PC-3 (cell line): ENCODE data around the gene NTS. TPM values are rescaled to one million over a fixed set of nuclear protein-coding genes. Genes with fewer than 3 reads are reported as not detected.

Experiments
- ATAC-seq: fragments of 200-7000 bp; cut with Tn5 transposase; 2 replicates; pipeline ENCODE4 v1.9.1; 2020; ENCODE audit warnings: mild to moderate bottlenecking, moderate library complexity
- Bru-seq: library from RNA; stranded (reverse); fragments of 400-500 nt; gene quantifications from one replicate; lab custom pipeline; 2021; lab: Mats Ljungman, UMichigan
- BruChase-seq, 2 experiments: library from RNA; stranded (reverse); fragments of 400-500 nt; gene quantifications; one replicate each; lab custom pipeline; 2021; lab: Mats Ljungman, UMichigan
- BruUV-seq: library from RNA; stranded (reverse); fragments of 400-500 nt; replicated peaks from 2 replicates; lab custom pipeline; 2021; lab: Mats Ljungman, UMichigan
- CTCF ChIA-PET: fragments of 300-600 bp; sonication (Branson Sonifier 250); formaldehyde crosslinking; loops from one replicate; lab custom pipeline; 2022; ENCODE audit warnings: antibody characterized with exemption; lab: Charles Lee
- POLR2A ChIA-PET: fragments of 300-600 bp; sonication (Branson Sonifier 250); formaldehyde crosslinking; loops from one replicate; lab custom pipeline; 2022; ENCODE audit warnings: antibody characterized with exemption; ENCODE audit not compliant: unreplicated experiment; lab: Charles Lee
- DNase-seq: peaks from one replicate; pipeline ENCODE4 v3.0.0-alpha.2; 2015
- H2AFZ ChIP-seq: fragments of 300-600 bp; sonication (generic); 2 replicates; pipeline ENCODE4 v1.6.0; 2016; ENCODE audit warnings: antibody characterized with exemption, low read length
- H3F3A ChIP-seq: fragments of 300-600 bp; sonication (generic); one replicate; pipeline ENCODE4 v1.6.0; 2017; ENCODE audit warnings: antibody characterized with exemption, low read length, control low read depth, mild to moderate bottlenecking; ENCODE audit not compliant: unreplicated experiment
- H3K27ac ChIP-seq: fragments of 300-600 bp; sonication (generic); 2 replicates; pipeline ENCODE4 v1.5.1; 2016; ENCODE audit warnings: mild to moderate bottlenecking, low read length
- H3K27me3 ChIP-seq: fragments of 300-600 bp; sonication (generic); 2 replicates; pipeline ENCODE4 v1.6.1; 2016; ENCODE audit warnings: low read length, mixed read lengths
- H3K36me3 ChIP-seq: fragments of 300-600 bp; sonication (generic); 2 replicates; pipeline ENCODE4 v1.6.1; 2016; ENCODE audit warnings: low read depth, mixed run types, low read length, mixed read lengths
- H3K4me1 ChIP-seq: fragments of 300-600 bp; sonication (generic); 2 replicates; pipeline ENCODE4 v1.5.1; 2016; ENCODE audit warnings: low read length; ENCODE audit not compliant: insufficient read depth
- H3K4me2 ChIP-seq: fragments of 300-600 bp; sonication (generic); 2 replicates; pipeline ENCODE4 v1.6.0; 2016; ENCODE audit warnings: low read length
- H3K4me3 ChIP-seq: fragments of 300-600 bp; sonication (generic); 2 replicates; pipeline ENCODE4 v1.5.1; 2016; ENCODE audit warnings: mild to moderate bottlenecking, low read length, mixed read lengths
- H3K79me2 ChIP-seq: fragments of 300-600 bp; sonication (generic); 2 replicates; pipeline ENCODE4 v1.6.1; 2017; ENCODE audit warnings: low read length, mixed read lengths
- H3K9ac ChIP-seq: fragments of 300-600 bp; sonication (generic); 2 replicates; pipeline ENCODE4 v1.6.0; 2016; ENCODE audit warnings: mild to moderate bottlenecking, low read length
- H3K9me2 ChIP-seq: fragments of 300-600 bp; sonication (generic); replicated peaks from 2 replicates; pipeline ENCODE4 v1.6.1; 2016; ENCODE audit warnings: mixed run types, low read length, mixed read lengths
- H3K9me3 ChIP-seq: fragments of 300-600 bp; sonication (generic); 2 replicates; pipeline ENCODE4 v1.6.1; 2016; ENCODE audit warnings: low read length, mixed read lengths
- H4K20me1 ChIP-seq: fragments of 300-600 bp; sonication (generic); 2 replicates; pipeline ENCODE4 v1.6.1; 2016; ENCODE audit warnings: low read length, mixed read lengths
- CTCF ChIP-seq: fragments of 300-600 bp; sonication (generic); conservative IDR thresholded peaks from 2 replicates; pipeline ENCODE4 v1.5.1; 2017; ENCODE audit warnings: antibody characterized with exemption, low read depth, mild to moderate bottlenecking, low read length
- EZH2 ChIP-seq: fragments of 300-600 bp; sonication (generic); IDR thresholded peaks from one replicate; pipeline ENCODE4 v1.6.1; 2017; ENCODE audit warnings: antibody characterized with exemption, mild to moderate bottlenecking, low read length; ENCODE audit not compliant: unreplicated experiment
- EZH2phosphoT487 ChIP-seq: fragments of 300-600 bp; sonication (generic); IDR thresholded peaks from 2 replicates; pipeline ENCODE4 v1.6.1; 2018; ENCODE audit warnings: mild to moderate bottlenecking, antibody characterized with exemption, low read length, borderline replicate concordance
- intact Hi-C: fragments of 100-400 bp; cut with micrococcal nuclease; formaldehyde crosslinking; loops from 2 replicates; pipeline ENCODE4 v1.9.0; 2023
- long read RNA-seq: library from polyadenylated mRNA; unstranded; transcript quantifications from one replicate; pipeline ENCODE4 v2.0.0, GENCODE V29; 2021; ENCODE audit not compliant: unreplicated experiment
- total RNA-seq: library from RNA; depleted of rRNA; stranded (reverse); fragments of >200 nt; gene quantifications from 2 replicates; pipeline ENCODE4 v1.2.3, GENCODE V29; 2014; rRNA removed

Gene NTS
- total RNA-seq: not detected in 2 replicates
- Bru-seq, nascent RNA: percentile 16 among the genes with signal in this experiment
- percentile 13 among the genes with signal in this experiment for BruChase-seq, experiment 1, labeled RNA remaining after a 6-hour chase
- BruChase-seq, experiment 2, labeled RNA remaining after a 2-hour chase: percentile 23 among the genes with signal in this experiment
- long read RNA-seq: 0 reads

GRCh38 chr12:85874031-85874461, at the start of gene NTS:
Gene NTS, plus strand, starts transcription at chr12:85874295. Its CDS starts 109 bp downstream, at chr12:85874404.
- peak; percentile 15 for DNase-seq
- TF ChIP-seq CTCF (0 out of 2 replicates have a peak, but pooled peaks have one; percentile 10), EZH2phosphoT487 (no peak)
- H2AFZ ChIP-seq: no peak within 1 kb of the TSS
- no peaks in the 10 kb centered on the region for H3K27me3 ChIP-seq
- no peaks in the 10 kb centered on the region for H4K20me1 ChIP-seq
- no peaks in the 10 kb centered on the region for H3K4me1 ChIP-seq
- no peaks in the 10 kb centered on the region for H3K9me3 ChIP-seq
- no peak within 1 kb of the TSS for H3K4me3 ChIP-seq
- H3K9me2 ChIP-seq: no peaks in the 10 kb centered on the region
- ChIA-PET POLR2A (no interaction called here), CTCF (no interaction called here)
- H3K9ac ChIP-seq: no peak within 1 kb of the TSS
- intact Hi-C loops: loop anchor here (5.0 kb wide), 1 partner anchor 147 kb away; no protein-coding TSS in a partner anchor
- H3K27ac ChIP-seq: no peak within 1 kb of the TSS
- H3K4me2 ChIP-seq: no peak within 1 kb of the TSS
- BruUV-seq: no TSS peak
- H3F3A ChIP-seq: no peaks in the 10 kb centered on the region
- H3K36me3 ChIP-seq: no peaks in the 10 kb centered on the region
- ATAC-seq: no peak
- H3K79me2 ChIP-seq: no peaks in the 10 kb centered on the region

GRCh38 chr12:85825746-85826145, 48.3 kb upstream of the NTS start:
- no peak overlapping the region for H3K4me3 ChIP-seq
- no peaks in the 10 kb centered on the region for H4K20me1 ChIP-seq
- H3K9me3 ChIP-seq: no peaks in the 10 kb centered on the region
- no peak overlapping the region for H3K9ac ChIP-seq
- no peaks in the 10 kb centered on the region for H3K36me3 ChIP-seq
- no peak for TF ChIP-seq EZH2
- no peak for TF ChIP-seq EZH2phosphoT487
- TF ChIP-seq CTCF: no peak
- CTCF ChIA-PET: no interaction called here
- H3K27ac ChIP-seq: no peak overlapping the region
- ATAC-seq (no peak), DNase-seq (no peak)
- POLR2A ChIA-PET: no interaction called here
- H3F3A ChIP-seq: no peaks in the 10 kb centered on the region
- no peaks in the 10 kb centered on the region for H3K79me2 ChIP-seq
- no peaks in the 10 kb centered on the region for H3K9me2 ChIP-seq
- H3K27me3 ChIP-seq: no peaks in the 10 kb centered on the region
- H3K4me2 ChIP-seq: no peak overlapping the region
- H3K4me1 ChIP-seq: peaks cover 27% of the 10 kb centered on the region
- intact Hi-C loops: no loop called here
- no peak overlapping the region for H2AFZ ChIP-seq
- no TSS peak for BruUV-seq

GRCh38 chr12:85828576-85828975, 45.5 kb upstream of the NTS start:
- Histone ChIP-seq H3K36me3 (no peaks in the 10 kb centered on the region), H3F3A (no peaks in the 10 kb centered on the region), H3K79me2 (no peaks in the 10 kb centered on the region), H3K9ac (no peak overlapping the region), H2AFZ (no peak overlapping the region), H4K20me1 (no peaks in the 10 kb centered on the region), H3K4me2 (no peak overlapping the region), H3K27ac (no peak overlapping the region), H3K4me3 (no peak overlapping the region), H3K9me2 (no peaks in the 10 kb centered on the region), H3K27me3 (no peaks in the 10 kb centered on the region), H3K4me1 (peaks cover 11% of the 10 kb centered on the region), H3K9me3 (no peaks in the 10 kb centered on the region)
- DNase-seq: no peak
- TF ChIP-seq EZH2 (no peak), CTCF (no peak), EZH2phosphoT487 (no peak)
- no peak for ATAC-seq
- no TSS peak for BruUV-seq
- POLR2A ChIA-PET: no interaction called here
- intact Hi-C loops: no loop called here
- CTCF ChIA-PET: no interaction called here
